Muscle of leg (tissue), 11 donors: Measurements from ENCODE around the gene CBFA2T3. TPM values are rescaled to one million over a fixed set of nuclear protein-coding genes. Genes with fewer than 3 reads are reported as not detected.

Source experiments
- DNase-seq: peaks from one replicate; pipeline ENCODE4 v3.0.0; 2013
- H3K27ac ChIP-seq: one replicate; pipeline ENCODE4 v1.5.1; 2013; ENCODE audit warnings: mild to moderate bottlenecking, low read length, control low read depth
- H3K27me3 ChIP-seq: one replicate; pipeline ENCODE4 v1.6.1; 2013; ENCODE audit warnings: low read length; ENCODE audit not compliant: control insufficient read depth, insufficient read depth
- H3K36me3 ChIP-seq: one replicate; pipeline ENCODE4 v1.6.1; 2013; ENCODE audit warnings: low read length; ENCODE audit not compliant: control insufficient read depth, insufficient read depth
- H3K4me1 ChIP-seq: one replicate; pipeline ENCODE4 v1.6.1; 2013; ENCODE audit warnings: low read length; ENCODE audit not compliant: control insufficient read depth, insufficient read depth
- H3K4me3 ChIP-seq: one replicate; pipeline ENCODE4 v1.5.1; 2013; ENCODE audit warnings: low read length, control low read depth
- H3K9me3 ChIP-seq: replicated peaks from 2 replicates; pipeline ENCODE4 v1.6.1; 2013; ENCODE audit warnings: low read depth, low read length; ENCODE audit not compliant: control insufficient read depth
- WGBS: methylation state at CpG from one replicate; pipeline ENCODE4 v1.1.5; 2013; ENCODE audit warnings: missing lambda C conversion rate; ENCODE audit not compliant: insufficient coverage; 5-methylcytosine and 5-hydroxymethylcytosine counted together
- polyA plus RNA-seq, 8 donors: library from polyadenylated mRNA; unstranded; fragments of 120-200 nt; gene quantifications; one replicate each; pipeline versions ENCODE4 v1.2.1 to v1.2.3, GENCODE V29; 2013; ENCODE audit warnings: inconsistent platforms in 1 of 8, low replicate concordance in 1 of 8; ENCODE audit not compliant: insufficient read length in 8 of 8, insufficient read depth in 1 of 8
- total RNA-seq: library from RNA; stranded (reverse); fragments of 120-200 nt; gene quantifications from one replicate; pipeline ENCODE4 v1.2.4, GENCODE V29; 2013

CBFA2T3 gene
- total and polyA plus RNA-seq, 9 donors, result 3.8 to 23.0 (median 17.8) TPM

GRCh38 chr16:88888057-88888456 is 89.0 kb downstream of the CBFA2T3 start:
- no peaks in the 10 kb centered on the region for H3K9me3 ChIP-seq
- peak overlapping the region; percentile 76 for H3K27ac ChIP-seq
- H3K27me3 ChIP-seq, result no peaks in the 10 kb centered on the region
- 43% methylated on average over 10 of the region's 14 CpGs for WGBS
- no peak overlapping the region for H3K4me3 ChIP-seq
- H3K36me3 ChIP-seq, result peaks cover 48% of the 10 kb centered on the region
- peaks cover 75% of the 10 kb centered on the region for H3K4me1 ChIP-seq
- peak; percentile 32 for DNase-seq

- WGBS, result 46% methylated on average over 34 of the region's 39 CpGs
- Histone ChIP-seq H3K27me3 (no peaks in the 10 kb centered on the region), H3K9me3 (no peaks in the 10 kb centered on the region), H3K27ac (peak overlapping the region; percentile 76), H3K4me1 (peaks cover 75% of the 10 kb centered on the region), H3K36me3 (peaks cover 55% of the 10 kb centered on the region), H3K4me3 (no peak overlapping the region)
- DNase-seq, result peak; percentile 96
Observed at GRCh38 chr16:88886845-88887521, 90.0 kb downstream of the CBFA2T3 start.

DNA sequence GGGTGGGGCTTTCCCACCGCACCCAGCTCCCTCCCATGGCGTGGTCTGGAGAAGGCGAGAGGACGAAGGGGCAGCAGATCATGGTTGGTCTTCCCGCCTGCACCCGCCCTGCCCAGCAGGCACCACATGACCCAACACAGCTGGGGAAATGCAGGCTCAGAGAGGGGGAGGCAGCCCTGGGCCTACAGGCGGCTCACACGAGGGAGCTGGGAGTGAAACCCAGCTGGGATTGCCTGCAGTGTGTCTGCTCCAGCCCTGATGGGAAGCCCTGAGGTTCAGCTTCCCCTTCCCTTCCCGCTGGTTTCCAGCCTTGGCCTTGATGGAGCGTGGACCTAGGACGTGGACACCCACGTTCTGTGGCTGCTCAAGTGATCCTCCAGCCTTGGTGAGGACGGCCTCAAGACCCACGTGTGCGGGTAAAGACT is 90.6 kb downstream of the CBFA2T3 start:
- Histone ChIP-seq H3K4me1 (peaks cover 75% of the 10 kb centered on the region), H3K27me3 (no peaks in the 10 kb centered on the region), H3K36me3 (peaks cover 54% of the 10 kb centered on the region), H3K27ac (peak overlapping the region; percentile 76), H3K4me3 (no peak overlapping the region), H3K9me3 (no peaks in the 10 kb centered on the region)
- WGBS, result 75% methylated on average over 11 of the region's 15 CpGs
- DNase-seq, result peak; percentile 64

DNA sequence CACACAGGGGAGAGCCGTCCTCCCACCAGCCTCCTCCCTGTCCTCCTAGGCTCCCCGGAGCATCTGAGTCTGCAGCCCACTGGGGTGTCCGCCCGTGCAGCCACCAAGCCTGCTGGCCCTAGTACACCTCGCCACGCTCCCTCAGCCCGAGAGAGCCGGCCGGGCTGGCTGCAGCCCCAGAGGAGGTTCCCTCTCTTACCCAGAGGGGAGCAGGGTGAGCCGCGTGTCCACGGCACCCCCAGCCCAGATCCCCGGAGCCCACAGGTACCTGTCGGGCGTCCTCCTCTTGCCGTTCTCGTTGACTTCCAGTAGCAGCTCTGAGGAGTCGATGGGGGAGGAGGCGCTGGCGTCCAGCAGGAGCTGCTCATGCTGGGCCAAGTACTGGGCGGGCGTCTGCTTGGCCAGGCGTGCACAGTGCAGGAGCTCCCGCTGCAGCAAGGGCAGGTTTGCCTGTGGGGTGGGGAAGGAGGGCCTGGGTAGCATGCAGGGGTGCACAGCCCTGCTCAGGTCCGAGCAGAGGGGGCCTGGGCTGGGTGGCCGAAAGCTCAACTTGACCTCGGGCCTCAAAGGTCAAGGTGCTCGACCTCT is 91.2 kb downstream of the CBFA2T3 start:
- no peak for DNase-seq
- Histone ChIP-seq H3K4me1 (peaks cover 81% of the 10 kb centered on the region), H3K36me3 (peaks cover 54% of the 10 kb centered on the region), H3K27ac (no peak overlapping the region), H3K9me3 (no peaks in the 10 kb centered on the region), H3K27me3 (no peaks in the 10 kb centered on the region), H3K4me3 (no peak overlapping the region)
- WGBS, result 78% methylated on average over 28 of the region's 28 CpGs

- H3K27me3 ChIP-seq, result no peaks in the 10 kb centered on the region
- no peak overlapping the region for H3K4me3 ChIP-seq
- H3K9me3 ChIP-seq, result no peaks in the 10 kb centered on the region
- H3K36me3 ChIP-seq, result peaks cover 56% of the 10 kb centered on the region
- no peak overlapping the region for H3K27ac ChIP-seq
- WGBS, result 95% methylated on average over 38 of the region's 39 CpGs
- H3K4me1 ChIP-seq, result peaks cover 91% of the 10 kb centered on the region
- DNase-seq, result no peak
Observed at GRCh38 chr16:88884569-88885271, 92.3 kb downstream of the CBFA2T3 start.

DNA sequence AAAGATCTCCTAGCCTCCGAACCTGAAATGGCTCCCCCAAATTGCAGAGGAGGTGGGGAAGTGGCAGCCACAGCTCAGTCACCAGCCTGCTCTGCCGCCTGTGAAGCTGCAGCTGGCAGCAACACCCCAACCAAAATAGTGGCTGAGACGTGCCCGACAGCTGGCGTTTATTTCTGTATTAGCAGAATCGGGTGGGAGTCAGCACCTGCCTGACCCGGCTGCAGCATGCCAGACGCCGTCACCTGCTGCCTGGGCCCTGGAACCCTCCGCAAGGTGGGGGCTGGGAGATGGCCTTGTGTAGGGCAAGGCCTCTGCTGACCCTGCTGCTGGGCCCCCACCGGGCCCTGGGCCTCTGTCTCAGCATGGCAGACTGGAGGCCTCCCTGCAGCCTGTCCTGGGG is 93.1 kb downstream of the CBFA2T3 start:
- H3K9me3 ChIP-seq, result no peaks in the 10 kb centered on the region
- no peaks in the 10 kb centered on the region for H3K27me3 ChIP-seq
- no peak overlapping the region for H3K4me3 ChIP-seq
- no peak overlapping the region for H3K27ac ChIP-seq
- peak; percentile 79 for DNase-seq
- H3K4me1 ChIP-seq, result peaks cover 90% of the 10 kb centered on the region
- WGBS, result 76% methylated on average over 11 of the region's 11 CpGs
- H3K36me3 ChIP-seq, result peaks cover 59% of the 10 kb centered on the region

- H3K36me3 ChIP-seq, result peaks cover 63% of the 10 kb centered on the region
- no peak overlapping the region for H3K4me3 ChIP-seq
- H3K27me3 ChIP-seq, result no peaks in the 10 kb centered on the region
- DNase-seq, result no peak
- H3K27ac ChIP-seq, result no peak overlapping the region
- H3K9me3 ChIP-seq, result no peaks in the 10 kb centered on the region
- WGBS, result 91% methylated on average over 47 of the region's 49 CpGs
- H3K4me1 ChIP-seq, result peaks cover 85% of the 10 kb centered on the region
Observed at GRCh38 chr16:88883117-88883895, 93.7 kb downstream of the CBFA2T3 start.

- H3K27me3 ChIP-seq, result no peaks in the 10 kb centered on the region
- 83% methylated on average over 22 of the region's 26 CpGs for WGBS
- peaks cover 77% of the 10 kb centered on the region for H3K4me1 ChIP-seq
- H3K27ac ChIP-seq, result no peak overlapping the region
- DNase-seq, result no peak
- peaks cover 71% of the 10 kb centered on the region for H3K36me3 ChIP-seq
- H3K4me3 ChIP-seq, result no peak overlapping the region
- no peaks in the 10 kb centered on the region for H3K9me3 ChIP-seq
Observed at GRCh38 chr16:88882358-88883030, 94.5 kb downstream of the CBFA2T3 start.

DNA sequence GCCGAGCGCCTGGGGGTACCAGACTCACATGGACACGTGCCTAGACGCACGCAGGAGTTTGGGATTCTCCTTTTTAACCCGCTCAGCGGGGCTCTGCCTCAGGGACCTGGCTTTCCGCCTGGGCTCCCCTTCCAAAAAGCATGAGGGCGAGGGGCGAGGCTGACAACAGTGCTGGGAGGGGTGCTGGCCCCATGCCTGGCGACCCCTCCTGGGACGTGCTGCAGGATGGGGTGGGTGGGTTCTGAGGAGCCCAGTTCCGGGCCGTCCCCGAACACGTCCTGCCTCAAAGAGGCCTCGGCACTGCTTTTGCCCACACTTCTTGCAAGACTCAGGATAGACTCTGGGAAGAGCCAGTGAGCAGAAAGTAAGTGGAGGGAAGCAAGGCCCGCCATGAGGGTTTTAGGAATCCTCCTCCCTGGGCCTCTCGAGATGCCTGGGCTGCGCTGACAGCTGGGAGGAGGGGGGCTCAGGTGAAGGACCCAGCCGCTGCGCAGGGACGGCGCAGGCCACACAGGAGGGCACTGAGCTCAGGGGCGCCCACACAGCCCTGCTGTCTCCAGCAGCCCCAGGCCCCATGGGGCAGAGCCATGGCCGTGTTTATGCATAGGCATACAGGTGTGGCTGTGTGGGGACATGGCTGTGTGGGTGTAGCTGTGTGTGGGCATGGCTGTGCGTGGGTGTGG is 95.2 kb downstream of the CBFA2T3 start:
- no peak overlapping the region for H3K4me3 ChIP-seq
- H3K4me1 ChIP-seq, result peaks cover 71% of the 10 kb centered on the region
- H3K27ac ChIP-seq, result no peak overlapping the region
- H3K27me3 ChIP-seq, result no peaks in the 10 kb centered on the region
- no peaks in the 10 kb centered on the region for H3K9me3 ChIP-seq
- WGBS, result 66% methylated on average over 24 of the region's 27 CpGs
- DNase-seq, result no peak
- H3K36me3 ChIP-seq, result peaks cover 75% of the 10 kb centered on the region
